HepG2 (cell line): ENCODE results near the gene DYSF.

Experiments used
- CCDC6 ChIP-seq: sonication (generic); formaldehyde crosslinking; IDR thresholded peaks from 2 replicates; pipeline ENCODE4 v1.8.1; 2022; ENCODE audit warnings: mild to moderate bottlenecking, missing genetic modification reagents, moderate library complexity
- CTCF ChIP-seq: sonication (generic); formaldehyde crosslinking; IDR thresholded peaks from 2 replicates; pipeline ENCODE4 v1.5.0; 2020; ENCODE audit warnings: mild to moderate bottlenecking, missing genetic modification reagents, moderate library complexity
- EZH2 ChIP-seq: conservative IDR thresholded peaks from 2 replicates; pipeline ENCODE4 v1.6.1; 2012; ENCODE audit warnings: mild to moderate bottlenecking, low read depth, low read length, moderate library complexity
- FOXA1 ChIP-seq, 2 experiments: fragments of 450-650 bp in 1 of 2; sonication (generic) in 1 of 2; formaldehyde crosslinking in 1 of 2; IDR thresholded peaks; 2 replicates each; pipeline versions ENCODE4 v1.4.0 to v1.6.1; 2016 to 2020; ENCODE audit warnings: missing genetic modification reagents in 1 of 2
- TCF7L2 ChIP-seq: IDR thresholded peaks from 2 replicates; pipeline ENCODE4 v1.6.1; 2011; ENCODE audit warnings: mild to moderate bottlenecking, low read depth, low read length, moderate library complexity
- TP53 ChIP-seq: sonication (generic); formaldehyde crosslinking; conservative IDR thresholded peaks from 2 replicates; pipeline ENCODE4 v1.4.0; 2020; ENCODE audit warnings: missing genetic modification reagents
- ZNF263 ChIP-seq: sonication (generic); formaldehyde crosslinking; IDR thresholded peaks from 2 replicates; pipeline ENCODE4 v1.4.0; 2020; ENCODE audit warnings: missing genetic modification reagents
- ZNF30 ChIP-seq: sonication (generic); formaldehyde crosslinking; IDR thresholded peaks from 2 replicates; pipeline ENCODE4 v1.5.0; 2020; ENCODE audit warnings: mild to moderate bottlenecking, missing genetic modification reagents

DNA sequence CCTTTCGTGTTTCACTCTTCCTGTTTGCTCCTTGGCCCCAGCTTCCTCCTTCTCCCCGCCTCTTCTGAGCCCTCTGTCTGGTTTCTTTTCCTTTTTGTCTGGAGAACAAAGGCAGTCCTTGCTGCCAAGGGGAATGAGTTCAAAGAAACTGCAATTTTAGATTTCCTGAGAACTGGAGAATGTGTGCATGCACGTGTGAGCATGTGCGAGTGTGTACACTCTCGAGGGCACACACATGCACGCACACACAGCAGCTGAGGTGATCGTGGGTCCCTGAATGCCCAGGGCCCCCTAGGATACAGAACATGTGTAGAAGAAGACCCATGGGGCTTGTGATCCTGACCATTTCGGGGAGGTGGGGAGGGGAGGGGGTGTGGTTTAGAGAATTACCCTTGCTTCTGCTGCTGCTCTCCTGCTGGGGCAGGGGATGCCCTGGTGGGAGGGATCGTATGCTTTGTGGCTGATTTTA is 151.8 kb downstream of the DYSF start:
- TF ChIP-seq ZNF30 (CRISPR knock-in tag) (no peak), ZNF263 (no peak), FOXA1 (IDR thresholded peaks at IDR 0.05) (no peak), FOXA1 (CRISPR knock-in tag; IDR thresholded peaks at IDR 0.05) (no peak), TCF7L2 (no peak), CCDC6 (no peak), EZH2 (no peak), TP53 (no peak), CTCF (CRISPR knock-in tag) (no peak)
